A673 (cell line): ENCODE measurements around the gene MTHFSD.

ENCODE experiments used
- CTCF ChIP-seq: fragments of 300-800, 200-600 bp; sonication (generic); conservative IDR thresholded peaks from 2 replicates; pipeline ENCODE4 v1.5.1; 2017; ENCODE audit warnings: low read depth, mild to moderate bottlenecking, antibody characterized with exemption, low read length, moderate library complexity, mixed read lengths
- EZH2 ChIP-seq: fragments of 200-600 bp; sonication (generic); IDR thresholded peaks from 2 replicates; pipeline ENCODE4 v1.6.1; 2017; ENCODE audit warnings: borderline replicate concordance, low read depth, mild to moderate bottlenecking, mixed read lengths, antibody characterized with exemption, low read length; ENCODE audit not compliant: poor library complexity, severe bottlenecking

- no peak for TF ChIP-seq CTCF
- peak; percentile 83 for TF ChIP-seq EZH2
These were observed 42.1 kb downstream of the MTHFSD start for GRCh38 chr16:86512860-86513470.
